Measurements from ENCODE around the gene GNA14.
A peak's percentile ranks its signal among the peaks of the same experiment; 100 is the strongest.
"Not testable (repeated sequence)": the region's sequence is repeated elsewhere in the genome, so short reads cannot be mapped to it uniquely, and the experiment has no call there.

Gene GNA14

GRCh38 chr9:77534376-77535057 is 113.6 kb downstream of the GNA14 start:
- no peak for DNase-seq (ENCODE audit: low read depth)

- no peak for DNase-seq (ENCODE audit: low read depth)
Measured at GRCh38 chr9:77533671-77534070, 114.5 kb downstream of the GNA14 start.

GRCh38 chr9:77532607-77533006 is 115.5 kb downstream of the GNA14 start:
- DNase-seq (ENCODE audit: low read depth) = no peak

GRCh38 chr9:77531400-77531799 is 116.7 kb downstream of the GNA14 start:
- no peak for DNase-seq (ENCODE audit: low read depth)

- no peak for DNase-seq (ENCODE audit: low read depth)
Measured at GRCh38 chr9:77523891-77524290, 124.2 kb downstream of the GNA14 start.

- no peak for DNase-seq (ENCODE audit: low read depth)
Measured at GRCh38 chr9:77521091-77521490, 127.0 kb downstream of the GNA14 start.

- DNase-seq (ENCODE audit: low read depth) = no peak
Measured at GRCh38 chr9:77518688-77519087, 129.4 kb downstream of the GNA14 start.

GRCh38 chr9:77516781-77517180 is 131.3 kb downstream of the GNA14 start:
- DNase-seq (ENCODE audit: low read depth) = no peak

GRCh38 chr9:77514886-77515711 is 133.0 kb downstream of the GNA14 start:
- peak; percentile 91 for DNase-seq (ENCODE audit: low read depth)

- no peak for DNase-seq (ENCODE audit: low read depth)
Measured at GRCh38 chr9:77513457-77513856, 134.7 kb downstream of the GNA14 start.

- no peak for DNase-seq (ENCODE audit: low read depth)
Measured at GRCh38 chr9:77512876-77513275, 135.2 kb downstream of the GNA14 start.

- DNase-seq (ENCODE audit: low read depth) = no peak
Measured at GRCh38 chr9:77511525-77511924, 136.6 kb downstream of the GNA14 start.

GRCh38 chr9:77510666-77511065 is 137.5 kb downstream of the GNA14 start:
- DNase-seq (ENCODE audit: low read depth) = peak; percentile 11

- DNase-seq (ENCODE audit: low read depth) = no peak
Measured at GRCh38 chr9:77508396-77508795, 139.7 kb downstream of the GNA14 start.

GRCh38 chr9:77507212-77507961 is 140.7 kb downstream of the GNA14 start:
- peak; percentile 22 for DNase-seq (ENCODE audit: low read depth)

- no peak for DNase-seq (ENCODE audit: low read depth)
Measured at GRCh38 chr9:77505232-77505631, 142.9 kb downstream of the GNA14 start.

GRCh38 chr9:77502568-77502967 is 145.6 kb downstream of the GNA14 start:
- DNase-seq (ENCODE audit: low read depth) = no peak

- DNase-seq (ENCODE audit: low read depth) = peak; percentile 50
Measured at GRCh38 chr9:77498891-77499290, 149.2 kb downstream of the GNA14 start.

- DNase-seq (ENCODE audit: low read depth) = no peak
Measured at GRCh38 chr9:77497322-77498198, 150.6 kb downstream of the GNA14 start.

GRCh38 chr9:77495834-77496671 is 152.1 kb downstream of the GNA14 start:
- peak; percentile 93 for DNase-seq (ENCODE audit: low read depth)

GRCh38 chr9:77490279-77490678 is 157.8 kb downstream of the GNA14 start:
- DNase-seq (ENCODE audit: low read depth) = not testable (repeated sequence)
